Measurements from ENCODE around the gene OSGIN1.

Gene OSGIN1

GRCh38 chr16:84007520-84007919 lies 54.5 kb downstream of the OSGIN1 start:
- DNase-seq: no peak

- DNase-seq: no peak
Observed at GRCh38 chr16:84007965-84008364, 54.9 kb downstream of the OSGIN1 start.

DNA sequence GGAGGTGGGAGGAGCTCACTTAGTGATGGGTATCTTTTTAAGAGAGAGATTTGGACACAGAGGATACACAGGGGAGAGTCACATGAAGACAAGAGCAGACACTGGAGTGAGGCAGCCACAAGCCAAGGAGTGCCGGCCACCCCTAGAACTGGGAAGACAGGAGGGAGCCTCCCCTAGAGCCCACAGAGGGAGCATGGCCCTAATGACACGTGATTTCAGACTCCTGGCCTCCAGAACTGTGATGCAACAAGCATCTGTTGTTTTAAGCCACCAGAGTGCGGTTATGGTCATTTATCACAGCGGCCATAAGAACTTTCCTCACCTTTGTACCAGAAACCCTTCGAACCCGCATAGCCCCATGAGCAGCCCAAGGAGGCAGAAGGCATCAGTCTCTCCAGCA lies 56.2 kb downstream of the OSGIN1 start:
- DNase-seq: no peak

DNA sequence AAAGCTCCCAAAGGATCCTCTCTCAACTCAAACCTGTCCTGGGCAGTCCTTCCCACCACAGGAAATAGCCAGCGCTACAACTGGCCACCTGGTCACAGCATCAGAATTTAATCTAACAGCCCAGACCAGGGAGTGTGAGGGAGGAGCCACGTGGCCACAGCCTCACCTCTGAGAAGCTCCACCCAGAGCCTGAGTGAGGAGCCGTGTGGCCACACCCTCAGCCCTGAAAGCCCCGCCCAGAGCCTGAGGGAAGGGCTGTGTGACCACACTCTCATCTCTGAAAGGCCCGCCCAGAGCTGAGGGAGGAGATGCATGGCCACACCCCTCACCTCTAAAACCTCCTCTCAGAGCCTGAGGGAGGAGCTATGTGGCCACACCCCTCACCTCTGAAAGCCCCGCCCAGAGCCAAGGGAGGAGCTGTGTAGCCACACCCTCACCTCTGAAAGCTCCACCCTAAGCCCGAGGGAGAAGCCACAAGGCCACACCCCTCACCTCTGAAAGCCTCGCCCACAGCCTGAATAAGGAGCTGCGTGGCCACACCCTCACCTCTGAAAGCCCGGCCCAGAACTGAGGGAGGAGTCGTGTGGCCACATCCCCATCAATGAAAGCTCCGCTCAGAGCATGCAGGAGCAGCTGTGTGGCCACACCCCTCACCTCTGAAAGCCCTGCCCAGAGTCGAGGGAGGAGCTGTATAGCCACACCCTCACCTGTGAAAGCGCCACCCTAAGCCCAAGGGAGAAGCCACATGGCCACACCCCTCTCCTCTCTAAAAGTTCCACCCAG lies 60.9 kb downstream of the OSGIN1 start:
- DNase-seq: no peak

GRCh38 chr16:84014570-84015327 lies 61.7 kb downstream of the OSGIN1 start:
- DNase-seq: no peak

DNA sequence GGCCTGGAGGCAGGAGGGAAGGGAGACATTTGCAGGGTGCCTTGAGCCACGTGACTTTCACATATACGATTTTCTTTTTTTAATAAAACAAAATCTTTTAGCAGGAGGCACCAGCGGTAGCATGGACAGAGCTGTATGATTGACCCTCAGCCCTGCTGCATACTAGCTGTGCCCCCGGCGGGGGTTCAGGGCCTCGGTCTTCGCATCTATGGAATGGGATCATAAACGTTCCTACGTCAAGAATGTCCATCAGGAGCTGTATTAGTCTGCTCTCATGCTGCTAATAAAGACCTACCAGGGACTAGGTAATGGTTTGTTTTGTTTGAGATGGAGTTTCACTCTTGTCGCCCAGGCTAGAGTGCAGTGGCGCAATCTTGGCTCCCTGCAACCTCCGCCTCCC lies 62.4 kb downstream of the OSGIN1 start:
- DNase-seq: no peak
